Muscle of leg (tissue), 11 donors: ENCODE measurements around the gene DGKQ. TPM values are rescaled to one million over a fixed set of nuclear protein-coding genes. Genes with fewer than 3 reads are reported as not detected.
"Not testable (repeated sequence)": the region's sequence is repeated elsewhere in the genome, so short reads cannot be mapped to it uniquely, and the experiment has no call there.

Experiments
- DNase-seq: peaks from one replicate; pipeline ENCODE4 v3.0.0; 2013
- H3K27ac ChIP-seq: one replicate; pipeline ENCODE4 v1.5.1; 2013; ENCODE audit warnings: mild to moderate bottlenecking, low read length, control low read depth
- H3K27me3 ChIP-seq: one replicate; pipeline ENCODE4 v1.6.1; 2013; ENCODE audit warnings: low read length; ENCODE audit not compliant: control insufficient read depth, insufficient read depth
- H3K36me3 ChIP-seq: one replicate; pipeline ENCODE4 v1.6.1; 2013; ENCODE audit warnings: low read length; ENCODE audit not compliant: control insufficient read depth, insufficient read depth
- H3K4me1 ChIP-seq: one replicate; pipeline ENCODE4 v1.6.1; 2013; ENCODE audit warnings: low read length; ENCODE audit not compliant: control insufficient read depth, insufficient read depth
- H3K4me3 ChIP-seq: one replicate; pipeline ENCODE4 v1.5.1; 2013; ENCODE audit warnings: low read length, control low read depth
- H3K9me3 ChIP-seq: replicated peaks from 2 replicates; pipeline ENCODE4 v1.6.1; 2013; ENCODE audit warnings: low read depth, low read length; ENCODE audit not compliant: control insufficient read depth
- WGBS: methylation state at CpG from one replicate; pipeline ENCODE4 v1.1.5; 2013; ENCODE audit warnings: missing lambda C conversion rate; ENCODE audit not compliant: insufficient coverage; 5-methylcytosine and 5-hydroxymethylcytosine counted together
- polyA plus RNA-seq, 8 donors: library from polyadenylated mRNA; unstranded; fragments of 120-200 nt; gene quantifications; one replicate each; pipeline versions ENCODE4 v1.2.1 to v1.2.3, GENCODE V29; 2013; ENCODE audit warnings: inconsistent platforms in 1 of 8, low replicate concordance in 1 of 8; ENCODE audit not compliant: insufficient read length in 8 of 8, insufficient read depth in 1 of 8
- total RNA-seq: library from RNA; stranded (reverse); fragments of 120-200 nt; gene quantifications from one replicate; pipeline ENCODE4 v1.2.4, GENCODE V29; 2013

Gene DGKQ
- total and polyA plus RNA-seq, 9 donors = 3.9 to 7.8 (median 4.7) TPM

- peaks cover 15% of the 10 kb centered on the region for H3K4me1 ChIP-seq
- H3K27ac ChIP-seq = no peak overlapping the region
- no peak overlapping the region for H3K4me3 ChIP-seq
- no peaks in the 10 kb centered on the region for H3K9me3 ChIP-seq
- no peak for DNase-seq
- WGBS = 13% methylated on average over 41 of the region's 48 CpGs
- H3K36me3 ChIP-seq = no peaks in the 10 kb centered on the region
- H3K27me3 ChIP-seq = peaks cover 85% of the 10 kb centered on the region
These were observed 28.3 kb upstream of the DGKQ start for GRCh38 chr4:1001561-1002130.

DNA sequence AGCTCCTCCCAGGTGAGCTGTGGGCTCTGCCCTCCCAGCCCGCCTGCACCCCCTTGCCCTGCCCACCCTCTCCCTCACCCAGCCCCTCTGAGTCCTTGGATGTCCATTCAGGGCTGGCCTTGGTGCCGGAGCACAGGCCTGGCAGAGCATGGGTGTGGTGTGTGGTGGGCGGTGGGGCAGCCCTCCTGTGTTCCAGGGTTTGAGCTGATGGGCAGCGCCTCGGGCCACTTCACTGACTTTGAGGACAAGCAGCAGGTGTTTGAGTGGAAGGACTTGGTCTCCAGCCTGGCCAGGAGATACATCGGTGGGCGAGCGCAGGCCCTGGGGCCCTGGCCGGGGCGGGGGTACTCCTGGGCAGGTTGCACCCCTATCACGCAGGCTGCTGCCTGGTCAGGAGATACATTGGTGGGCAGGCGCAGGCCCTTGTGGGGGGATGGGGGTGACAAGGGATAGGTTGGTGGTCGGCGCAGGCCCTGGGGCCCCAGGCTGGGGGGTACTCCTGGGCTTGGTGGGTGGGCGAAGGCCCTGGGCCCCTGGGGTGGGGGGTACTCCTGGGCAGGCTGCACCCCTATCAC lies 27.4 kb upstream of the DGKQ start:
- no peaks in the 10 kb centered on the region for H3K36me3 ChIP-seq
- DNase-seq = no peak
- H3K9me3 ChIP-seq = no peaks in the 10 kb centered on the region
- peaks cover 20% of the 10 kb centered on the region for H3K4me1 ChIP-seq
- H3K4me3 ChIP-seq = no peak overlapping the region
- 89% methylated on average over 10 of the region's 15 CpGs for WGBS
- H3K27ac ChIP-seq = no peak overlapping the region
- peaks cover 89% of the 10 kb centered on the region for H3K27me3 ChIP-seq

DNA sequence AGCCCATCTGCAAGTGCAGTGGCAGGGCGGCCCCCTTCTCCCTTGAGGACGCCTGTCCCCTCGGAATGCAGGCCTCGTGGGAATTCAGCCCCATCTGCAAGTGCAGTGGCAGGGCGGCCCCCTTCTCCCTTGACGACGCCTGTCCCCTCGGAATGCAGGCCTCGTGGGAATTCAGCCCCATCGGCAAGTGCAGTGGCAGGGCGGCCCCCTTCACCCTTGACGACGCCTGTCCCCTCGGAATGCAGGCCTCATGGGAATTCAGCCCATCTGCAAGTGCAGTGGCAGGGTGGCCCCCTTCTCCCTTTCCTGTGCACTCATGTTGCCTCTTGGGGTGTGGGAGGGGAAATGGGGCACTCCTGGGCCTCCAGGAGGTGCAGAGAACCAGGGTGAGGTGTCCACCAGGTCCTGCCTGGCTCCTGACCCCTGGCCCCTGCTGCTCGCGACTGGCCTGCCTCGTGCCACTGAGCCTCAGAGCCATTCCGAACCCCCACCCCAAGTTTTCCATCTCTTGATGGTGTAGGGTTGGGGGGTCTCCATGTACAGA lies 26.6 kb upstream of the DGKQ start:
- H3K9me3 ChIP-seq = no peaks in the 10 kb centered on the region
- WGBS = 52% methylated on average over 13 of the region's 18 CpGs

GRCh38 chr4:999240-999863 lies 26.0 kb upstream of the DGKQ start:
- peaks cover 80% of the 10 kb centered on the region for H3K27me3 ChIP-seq
- H3K9me3 ChIP-seq, H3K4me3 ChIP-seq, DNase-seq, H3K27ac ChIP-seq, H3K36me3 ChIP-seq: not testable (repeated sequence)
- 37% methylated on average over 11 of the region's 21 CpGs for WGBS
- H3K4me1 ChIP-seq = peaks cover 20% of the 10 kb centered on the region

More for the DNA sequence above, 26.6 kb upstream of the DGKQ start:
- Histone ChIP-seq H3K4me1 (peaks cover 20% of the 10 kb centered on the region), H3K36me3 (no peaks in the 10 kb centered on the region), H3K4me3 (no peak overlapping the region), H3K27ac (no peak overlapping the region), H3K27me3 (peaks cover 86% of the 10 kb centered on the region)
- no peak for DNase-seq

DNA sequence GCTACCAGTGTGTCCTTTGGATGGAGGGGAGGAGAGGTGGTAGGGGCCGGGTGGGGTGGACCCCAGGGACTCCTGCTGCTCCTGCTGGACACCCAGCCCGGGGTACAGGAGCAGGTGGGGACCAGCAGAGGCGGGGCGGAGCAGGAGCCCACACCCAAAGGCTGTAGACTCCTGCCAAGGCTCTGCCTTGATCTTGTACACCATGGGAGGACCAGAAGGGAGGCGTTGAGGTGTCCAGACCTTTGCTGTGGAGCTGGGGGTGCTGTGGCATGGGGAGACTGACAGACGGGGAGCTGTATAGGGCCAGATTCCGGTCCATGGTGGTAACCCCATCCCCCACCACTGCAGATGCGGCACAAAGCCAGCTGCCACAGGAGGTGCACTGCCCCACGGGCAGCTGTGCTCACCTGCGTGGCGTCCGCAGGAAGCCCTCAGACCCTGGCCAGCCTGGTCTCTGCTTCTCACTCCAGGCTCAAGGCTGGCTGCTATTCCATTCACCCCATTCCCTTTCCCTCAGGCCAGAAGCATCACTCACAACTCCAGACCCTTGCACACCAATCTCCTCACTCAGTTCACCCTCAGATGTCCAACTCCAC lies 24.8 kb upstream of the DGKQ start:
- 45% methylated on average over 11 of the region's 12 CpGs for WGBS
- Histone ChIP-seq H3K36me3 (no peaks in the 10 kb centered on the region), H3K27me3 (peaks cover 69% of the 10 kb centered on the region), H3K4me3 (no peak overlapping the region), H3K9me3 (no peaks in the 10 kb centered on the region), H3K27ac (no peak overlapping the region), H3K4me1 (peaks cover 14% of the 10 kb centered on the region)
- DNase-seq = no peak

GRCh38 chr4:997375-998071 lies 24.2 kb upstream of the DGKQ start:
- Histone ChIP-seq H3K27me3 (peaks cover 66% of the 10 kb centered on the region), H3K27ac (no peak overlapping the region), H3K4me1 (peaks cover 15% of the 10 kb centered on the region), H3K36me3 (no peaks in the 10 kb centered on the region), H3K4me3 (peak overlapping the region; percentile 15), H3K9me3 (no peaks in the 10 kb centered on the region)
- no peak for DNase-seq
- WGBS = 2% methylated on average over 65 of the region's 68 CpGs

GRCh38 chr4:996997-997374 lies 23.6 kb upstream of the DGKQ start:
- WGBS = 0% methylated on average over 11 of the region's 25 CpGs
- H3K27me3 ChIP-seq = peaks cover 60% of the 10 kb centered on the region
- H3K36me3 ChIP-seq = no peaks in the 10 kb centered on the region
- no peak overlapping the region for H3K27ac ChIP-seq
- H3K4me1 ChIP-seq = peaks cover 18% of the 10 kb centered on the region
- DNase-seq = no peak
- H3K4me3 ChIP-seq = no peak overlapping the region
- no peaks in the 10 kb centered on the region for H3K9me3 ChIP-seq

- WGBS = 52% methylated on average over 6 of the region's 15 CpGs
- peaks cover 54% of the 10 kb centered on the region for H3K27me3 ChIP-seq
- no peak overlapping the region for H3K27ac ChIP-seq
- H3K9me3 ChIP-seq = no peaks in the 10 kb centered on the region
- peaks cover 18% of the 10 kb centered on the region for H3K4me1 ChIP-seq
- DNase-seq = no peak
- peaks cover 1% of the 10 kb centered on the region for H3K36me3 ChIP-seq
- no peak overlapping the region for H3K4me3 ChIP-seq
These were observed 22.9 kb upstream of the DGKQ start for GRCh38 chr4:996030-996996.

GRCh38 chr4:995311-996026 lies 22.1 kb upstream of the DGKQ start:
- DNase-seq = no peak
- Histone ChIP-seq H3K4me1 (peaks cover 18% of the 10 kb centered on the region), H3K36me3 (peaks cover 5% of the 10 kb centered on the region), H3K4me3 (no peak overlapping the region), H3K27ac (no peak overlapping the region), H3K9me3 (no peaks in the 10 kb centered on the region), H3K27me3 (peaks cover 45% of the 10 kb centered on the region)
- WGBS = 79% methylated on average over 13 of the region's 23 CpGs
